Ascending aorta (tissue), 2 donors: ENCODE results near the gene TIMM50. TPM values are rescaled to one million over a fixed set of nuclear protein-coding genes. Genes with fewer than 3 reads are reported as not detected.

Experiments used
- DNase-seq, 2 donors: peaks; one replicate each; pipeline ENCODE4 v3.0.0-alpha.2; 2019; ENCODE audit warnings: low spot score in 2 of 2
- H3K27ac ChIP-seq, 2 donors: fragments of 200-600 bp; sonication (generic); one replicate each; pipeline ENCODE4 v1.5.1; 2016 to 2017; ENCODE audit warnings: mild to moderate bottlenecking in 1 of 2
- H3K27me3 ChIP-seq: fragments of 200-600 bp; sonication (generic); one replicate; pipeline ENCODE4 v1.5.1; 2017
- H3K36me3 ChIP-seq, 2 donors: fragments of 200-600 bp; sonication (generic); one replicate each; pipeline ENCODE4 v1.5.1; 2016
- H3K4me1 ChIP-seq, 2 donors: fragments of 200-600 bp; sonication (generic); one replicate each; pipeline ENCODE4 v1.5.1; 2016 to 2017; ENCODE audit warnings: mild to moderate bottlenecking in 1 of 2
- H3K4me3 ChIP-seq, 2 donors: fragments of 200-600 bp; sonication (generic); one replicate each; pipeline ENCODE4 v1.5.1; 2016 to 2017; ENCODE audit warnings: mild to moderate bottlenecking in 1 of 2
- H3K9me3 ChIP-seq, 2 donors: fragments of 200-600 bp; sonication (generic); one replicate each; pipeline ENCODE4 v1.5.1; 2016
- intact Hi-C: fragments of 100-400 bp; cut with DNase I; formaldehyde crosslinking; loops from one replicate; pipeline ENCODE4 v1.15.1; 2023
- total RNA-seq: library from RNA; depleted of rRNA; stranded (reverse); fragments of >200 nt; gene quantifications from one replicate; pipeline ENCODE4 v1.1.0, GENCODE V29; 2016
- TF ChIP-seq, protein P1 (sequence below), 3 experiments: fragments of 200-600 bp in 2 of 3; fragments of 450-650 bp in 1 of 3; sonication (generic) in 2 of 3; IDR thresholded peaks; one replicate each; pipeline ENCODE4 v1.5.1; 2016 to 2019; ENCODE audit warnings: antibody characterized with exemption in 3 of 3, mild to moderate bottlenecking in 1 of 3, moderate library complexity in 1 of 3

Gene TIMM50
- total RNA-seq, 1 donor from 2014 or later = 92.0 TPM

- no peak overlapping the region for H3K27ac ChIP-seq
- peaks cover 94 to 100% of the 10 kb centered on the region in 2 donors for H3K36me3 ChIP-seq
- DNase-seq = no peak
- H3K4me1 ChIP-seq = no peaks in the 10 kb centered on the region
- H3K9me3 ChIP-seq = no peaks in the 10 kb centered on the region
- intact Hi-C loops = no loop called here
- no peaks in the 10 kb centered on the region for H3K27me3 ChIP-seq
- TF ChIP-seq, protein P1, sequence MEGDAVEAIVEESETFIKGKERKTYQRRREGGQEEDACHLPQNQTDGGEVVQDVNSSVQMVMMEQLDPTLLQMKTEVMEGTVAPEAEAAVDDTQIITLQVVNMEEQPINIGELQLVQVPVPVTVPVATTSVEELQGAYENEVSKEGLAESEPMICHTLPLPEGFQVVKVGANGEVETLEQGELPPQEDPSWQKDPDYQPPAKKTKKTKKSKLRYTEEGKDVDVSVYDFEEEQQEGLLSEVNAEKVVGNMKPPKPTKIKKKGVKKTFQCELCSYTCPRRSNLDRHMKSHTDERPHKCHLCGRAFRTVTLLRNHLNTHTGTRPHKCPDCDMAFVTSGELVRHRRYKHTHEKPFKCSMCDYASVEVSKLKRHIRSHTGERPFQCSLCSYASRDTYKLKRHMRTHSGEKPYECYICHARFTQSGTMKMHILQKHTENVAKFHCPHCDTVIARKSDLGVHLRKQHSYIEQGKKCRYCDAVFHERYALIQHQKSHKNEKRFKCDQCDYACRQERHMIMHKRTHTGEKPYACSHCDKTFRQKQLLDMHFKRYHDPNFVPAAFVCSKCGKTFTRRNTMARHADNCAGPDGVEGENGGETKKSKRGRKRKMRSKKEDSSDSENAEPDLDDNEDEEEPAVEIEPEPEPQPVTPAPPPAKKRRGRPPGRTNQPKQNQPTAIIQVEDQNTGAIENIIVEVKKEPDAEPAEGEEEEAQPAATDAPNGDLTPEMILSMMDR (IDR thresholded peaks at IDR 0.05) = no peak
- no peak overlapping the region for H3K4me3 ChIP-seq
Observed at GRCh38 chr19:39470724-39471339, 9.8 kb upstream of the TIMM50 start.

DNA sequence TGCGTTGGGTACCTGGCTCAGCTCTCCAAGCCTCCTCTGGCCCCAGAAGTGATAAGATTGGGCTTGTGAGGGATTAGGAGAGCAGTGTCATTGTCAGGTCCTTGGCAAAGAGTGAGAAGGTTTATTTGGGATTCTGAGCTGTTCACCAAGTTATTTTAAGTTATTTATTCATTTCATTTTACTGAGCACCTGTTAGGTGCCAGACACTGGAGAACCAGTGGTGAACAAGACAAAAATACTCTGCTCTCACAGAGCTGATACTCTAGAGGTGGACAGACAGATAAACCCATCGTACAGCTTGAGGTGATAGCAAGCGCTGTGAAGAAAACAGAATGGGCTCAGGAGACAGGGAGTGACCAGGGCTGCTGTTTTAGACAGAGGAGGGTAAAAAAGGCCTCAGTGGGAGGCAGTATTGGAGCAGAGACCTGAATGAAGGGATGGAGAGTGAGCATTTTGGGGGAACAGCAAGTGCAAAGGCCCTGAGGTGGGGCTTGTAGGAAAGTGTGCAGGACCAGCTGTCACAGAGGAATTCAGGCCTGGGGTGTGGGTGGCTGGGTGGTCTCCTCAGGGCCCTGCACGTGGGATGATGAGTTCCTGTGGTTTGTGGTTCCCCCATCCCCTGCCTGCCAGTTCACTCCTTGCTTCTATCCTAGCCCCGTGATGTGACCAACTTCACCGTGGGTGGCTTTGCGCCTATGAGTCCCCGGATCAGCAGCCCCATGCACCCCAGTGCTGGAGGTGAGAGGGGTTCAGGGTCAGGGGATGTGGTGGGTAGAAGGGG is 8.7 kb upstream of the TIMM50 start:
- H3K9me3 ChIP-seq = no peaks in the 10 kb centered on the region
- H3K27ac ChIP-seq = no peak overlapping the region
- intact Hi-C loops = no loop called here
- H3K27me3 ChIP-seq = no peaks in the 10 kb centered on the region
- H3K36me3 ChIP-seq = peaks cover 89 to 98% of the 10 kb centered on the region in 2 donors
- H3K4me3 ChIP-seq = no peak overlapping the region
- no peaks in the 10 kb centered on the region for H3K4me1 ChIP-seq
- TF ChIP-seq, protein P1 (IDR thresholded peaks at IDR 0.05) = no peak
- no peak for DNase-seq

- no peaks in the 10 kb centered on the region for H3K9me3 ChIP-seq
- DNase-seq = no peak
- intact Hi-C loops = no loop called here
- H3K4me1 ChIP-seq = no peaks in the 10 kb centered on the region
- H3K36me3 ChIP-seq = peaks cover 80 to 88% of the 10 kb centered on the region in 2 donors
- TF ChIP-seq, protein P1 (IDR thresholded peaks at IDR 0.05) = no peak
- no peak overlapping the region for H3K27ac ChIP-seq
- H3K27me3 ChIP-seq = no peaks in the 10 kb centered on the region
- H3K4me3 ChIP-seq = no peak overlapping the region
Observed at GRCh38 chr19:39472746-39473442, 7.7 kb upstream of the TIMM50 start.

DNA sequence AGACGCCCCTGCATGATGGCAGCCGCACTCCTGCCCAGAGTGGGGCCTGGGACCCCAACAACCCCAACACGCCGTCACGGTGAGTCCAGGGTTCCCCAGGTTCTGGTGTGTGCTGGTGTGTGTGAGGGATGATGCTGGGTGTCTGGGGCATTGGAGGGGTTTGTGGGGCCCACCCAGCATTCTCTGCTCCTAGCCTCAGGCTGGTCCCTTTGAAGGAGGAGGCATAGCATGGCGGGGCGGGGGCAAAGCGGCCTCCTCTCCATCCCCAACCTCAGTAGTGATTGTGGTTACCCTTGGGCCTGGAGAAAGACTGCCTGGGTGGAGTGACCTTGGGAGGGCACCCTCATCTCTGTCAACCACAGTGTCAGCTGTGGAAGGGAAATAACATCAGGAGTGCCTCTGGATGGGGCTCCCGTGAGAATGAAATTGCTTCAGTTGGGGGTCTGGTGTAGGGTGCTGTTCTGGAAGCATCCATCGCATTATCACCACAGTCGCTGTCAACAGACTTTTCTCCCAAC is 7.1 kb upstream of the TIMM50 start:
- intact Hi-C loops = no loop called here
- DNase-seq = no peak
- Histone ChIP-seq H3K4me3 (no peak overlapping the region), H3K36me3 (peaks cover 74 to 82% of the 10 kb centered on the region in 2 donors), H3K27ac (no peak overlapping the region), H3K9me3 (no peaks in the 10 kb centered on the region), H3K4me1 (no peaks in the 10 kb centered on the region), H3K27me3 (no peaks in the 10 kb centered on the region)
- TF ChIP-seq, protein P1 (IDR thresholded peaks at IDR 0.05) = no peak

GRCh38 chr19:39474139-39474620 is 6.5 kb upstream of the TIMM50 start:
- intact Hi-C loops = loop anchor here (1.0 kb wide), 1 partner anchor 58 kb away; the partner anchor contains the start of gene EID2B
- no peaks in the 10 kb centered on the region for H3K27me3 ChIP-seq
- no peak overlapping the region for H3K27ac ChIP-seq
- no peak overlapping the region for H3K4me3 ChIP-seq
- TF ChIP-seq, protein P1 (IDR thresholded peaks at IDR 0.05) = peak; percentile 29 to 86 (median 79)
- H3K4me1 ChIP-seq = no peaks in the 10 kb centered on the region
- peaks cover 68 to 75% of the 10 kb centered on the region in 2 donors for H3K36me3 ChIP-seq
- DNase-seq = peak in 1 of 2 donors; percentile 73
- no peaks in the 10 kb centered on the region for H3K9me3 ChIP-seq
